Activated effector memory CD4-positive, alpha-beta T cell treated with Interleukin-2 at 50 U/mL for 16 hours (primary cell): ENCODE results near the gene TBPL1.
A peak's percentile ranks its signal among the peaks of the same experiment; 100 is the strongest.
"Not testable (repeated sequence)": the region's sequence is repeated elsewhere in the genome, so short reads cannot be mapped to it uniquely, and the experiment has no call there.

Experiments
- DNase-seq: peaks from one replicate; pipeline ENCODE4 v3.0.0-alpha.2; 2020

The TBPL1 gene

DNA sequence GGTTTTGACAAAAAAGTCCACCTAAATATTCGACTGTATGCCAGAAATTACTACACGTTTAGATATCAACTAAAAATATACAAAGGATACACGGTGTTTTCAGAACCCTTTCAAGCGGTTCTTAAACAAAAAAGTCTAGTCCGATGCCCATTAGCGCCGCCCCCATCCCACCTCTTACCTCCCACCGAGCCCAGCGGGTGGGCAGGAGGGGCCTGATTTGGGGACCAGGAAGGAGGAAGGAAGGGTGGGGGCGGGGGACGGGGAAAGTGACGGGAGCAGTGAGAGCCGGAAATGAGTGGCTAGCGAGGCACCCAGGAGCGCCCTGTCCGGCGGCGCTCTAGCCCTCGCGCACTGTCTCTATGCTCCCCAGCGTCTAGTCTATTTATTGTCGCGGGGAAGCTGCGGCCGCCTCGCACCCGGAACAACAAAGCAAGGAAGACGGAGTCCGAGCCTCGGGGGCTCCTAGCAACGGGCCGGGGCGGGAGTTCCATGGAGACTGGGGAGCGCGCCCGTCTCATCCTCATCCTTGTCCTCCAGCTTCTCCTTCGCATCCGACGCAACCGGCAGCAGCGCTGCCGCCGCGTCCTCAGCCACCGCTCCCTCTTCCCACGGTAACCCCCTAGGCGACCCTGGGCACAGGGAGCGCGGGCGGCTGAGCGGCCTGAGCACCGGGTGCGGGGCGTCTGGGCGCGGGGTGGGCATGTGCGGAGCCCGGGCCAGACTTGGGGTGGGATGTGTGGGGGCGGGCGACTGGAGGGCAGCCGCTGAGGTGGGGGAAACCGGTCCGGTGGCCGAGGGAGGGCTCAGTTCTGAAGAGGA, at the start of gene TBPL1:
TBPL1 (plus strand) TSS at position 410 of the 819 bp plus-strand sequence. CDS start 26,902 bp downstream, outside the sequence.
- DNase-seq = peak; percentile 88

GRCh38 chr6:133903855-133904254, 49.2 kb upstream of the TBPL1 start:
- no peak for DNase-seq

DNA sequence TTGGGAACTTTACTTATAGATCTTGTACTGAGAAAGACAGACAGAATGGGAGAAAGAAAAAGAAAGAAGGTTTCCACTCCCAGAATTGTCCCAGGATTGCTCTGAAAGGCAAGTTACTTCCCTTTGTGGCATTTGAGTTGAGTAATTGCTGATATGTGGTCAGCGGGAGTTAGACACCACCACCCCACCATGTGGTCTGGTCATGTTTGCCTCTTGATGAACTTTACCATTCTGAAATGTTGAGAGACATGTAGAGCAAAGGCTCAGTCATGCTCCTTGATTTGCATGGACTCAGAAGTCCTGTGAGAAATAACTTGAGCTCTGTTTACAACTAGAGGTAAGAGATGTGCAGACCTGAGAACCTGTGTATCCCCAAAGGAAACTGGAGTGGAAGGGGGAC, 47.0 kb upstream of the TBPL1 start:
- no peak for DNase-seq

DNA sequence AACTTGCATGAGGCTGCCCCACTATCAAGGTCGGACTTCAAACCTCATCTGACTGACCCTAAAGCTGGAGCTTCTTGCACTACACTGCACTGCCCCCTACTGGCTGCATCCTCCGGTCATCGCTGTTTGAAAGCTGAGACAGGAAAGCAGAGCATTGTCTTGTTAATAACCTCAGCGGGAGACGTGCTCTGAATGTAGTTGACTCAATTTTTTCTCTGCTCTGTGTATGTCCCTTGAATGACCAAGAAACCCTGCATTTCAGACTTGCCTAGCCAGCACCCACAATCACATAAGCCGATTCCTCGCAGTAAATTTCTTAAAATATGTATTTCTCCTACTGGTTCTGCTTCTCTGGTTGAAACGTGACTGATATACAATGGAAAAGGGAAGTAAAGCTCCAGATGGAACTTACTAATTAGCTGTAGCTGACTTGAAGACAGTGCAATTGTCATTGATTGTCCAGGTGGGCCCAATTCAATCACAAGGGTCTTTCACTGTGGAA, 36.3 kb upstream of the TBPL1 start:
- peak; percentile 49 for DNase-seq

DNA sequence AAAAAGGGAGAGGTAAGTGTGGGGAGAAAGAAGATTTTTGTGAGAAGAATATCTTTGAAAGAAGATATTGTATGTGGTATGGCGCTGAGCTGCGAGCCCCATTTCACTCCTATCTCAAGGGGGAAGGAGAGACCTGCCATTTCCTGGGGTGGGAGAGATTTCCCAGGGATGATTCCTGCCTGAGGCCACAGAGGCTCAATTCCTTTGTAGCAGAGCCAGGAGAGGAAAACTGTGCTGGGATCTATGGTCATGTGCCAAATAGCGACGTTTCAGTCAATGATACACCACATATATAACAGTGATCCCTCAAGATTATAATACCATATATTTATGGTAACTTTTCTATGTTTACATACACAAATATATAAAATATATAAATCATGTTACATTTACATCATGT, 35.2 kb upstream of the TBPL1 start:
- no peak for DNase-seq

GRCh38 chr6:133918208-133918930, 34.7 kb upstream of the TBPL1 start:
- DNase-seq = no peak

GRCh38 chr6:133919362-133919761, 33.7 kb upstream of the TBPL1 start:
- DNase-seq = no peak

DNA sequence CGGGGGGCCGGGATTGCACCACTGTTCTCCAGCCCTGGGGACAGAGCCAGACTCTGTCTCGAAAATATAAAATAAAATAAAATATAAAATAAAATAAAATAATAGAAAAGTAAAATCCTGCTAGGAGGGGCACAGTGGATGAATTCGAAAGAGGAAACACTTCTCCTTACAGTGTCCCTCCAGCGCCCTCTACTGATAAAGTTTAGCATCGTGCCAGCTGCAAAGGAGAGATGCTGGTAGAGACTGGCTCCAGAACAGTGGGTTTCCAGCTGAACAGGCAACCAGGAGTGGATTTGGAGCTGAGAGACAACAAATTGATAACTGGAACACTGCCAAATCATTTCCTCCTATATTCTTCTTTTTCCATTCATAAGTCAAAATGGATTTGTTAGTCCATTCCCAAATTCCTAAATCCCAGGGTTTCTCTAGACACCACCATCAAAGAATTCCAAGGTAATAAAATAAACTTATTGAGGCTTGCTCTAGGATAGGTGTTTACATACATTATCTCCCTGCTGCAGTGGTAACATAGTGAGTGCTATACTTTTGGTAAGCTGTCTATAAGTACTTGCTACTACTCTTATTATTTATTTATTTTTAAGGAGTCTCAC, 31.7 kb upstream of the TBPL1 start:
- DNase-seq = peak; percentile 32

GRCh38 chr6:133923938-133924593, 29.0 kb upstream of the TBPL1 start:
- peak; percentile 18 for DNase-seq

GRCh38 chr6:133931221-133931620, 21.8 kb upstream of the TBPL1 start:
- DNase-seq = not testable (repeated sequence)

GRCh38 chr6:133936352-133936751, 16.7 kb upstream of the TBPL1 start:
- not testable (repeated sequence) for DNase-seq

GRCh38 chr6:133937909-133938308, 15.1 kb upstream of the TBPL1 start:
- DNase-seq = no peak

DNA sequence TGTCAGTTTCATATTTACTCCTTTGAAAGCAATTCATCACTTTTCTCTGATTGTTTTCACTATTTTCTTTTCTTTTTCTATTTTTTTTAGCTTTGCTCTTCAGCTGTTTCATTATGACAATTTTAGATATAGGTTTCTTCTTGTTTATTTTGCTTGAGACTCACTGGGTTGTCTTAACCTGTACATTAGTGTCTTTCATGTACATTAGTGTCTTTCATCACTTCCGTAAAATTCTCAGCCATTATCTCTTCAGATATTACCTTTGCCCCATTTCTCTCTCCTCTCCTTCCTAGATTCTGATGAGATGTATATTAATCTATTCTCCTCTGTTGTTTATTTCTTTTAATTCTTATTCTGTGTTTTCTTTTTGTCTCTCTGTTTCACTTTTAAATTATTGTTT, 14.5 kb upstream of the TBPL1 start:
- no peak for DNase-seq

- no peak for DNase-seq
These were observed 13.0 kb upstream of the TBPL1 start for GRCh38 chr6:133939778-133940667.

DNA sequence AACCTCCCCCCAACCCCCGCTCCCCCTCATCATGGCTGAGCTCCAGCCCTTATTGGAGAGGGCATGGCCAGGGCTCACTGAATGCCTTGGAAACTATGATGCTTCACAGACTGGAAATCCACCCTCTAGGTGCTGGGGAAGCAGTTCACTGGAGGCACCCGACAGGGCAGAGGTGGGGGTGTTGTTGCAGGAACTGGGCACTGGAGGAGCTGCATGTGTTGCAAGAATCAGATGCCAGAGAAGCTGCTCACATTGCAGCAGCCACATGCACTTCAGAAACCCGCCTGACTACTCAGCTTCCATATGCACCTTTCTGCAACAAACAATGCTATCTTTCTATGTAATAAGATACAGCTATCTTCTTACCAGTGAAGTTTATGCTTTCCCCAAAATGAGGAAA, 7.9 kb upstream of the TBPL1 start:
- DNase-seq = no peak

DNA sequence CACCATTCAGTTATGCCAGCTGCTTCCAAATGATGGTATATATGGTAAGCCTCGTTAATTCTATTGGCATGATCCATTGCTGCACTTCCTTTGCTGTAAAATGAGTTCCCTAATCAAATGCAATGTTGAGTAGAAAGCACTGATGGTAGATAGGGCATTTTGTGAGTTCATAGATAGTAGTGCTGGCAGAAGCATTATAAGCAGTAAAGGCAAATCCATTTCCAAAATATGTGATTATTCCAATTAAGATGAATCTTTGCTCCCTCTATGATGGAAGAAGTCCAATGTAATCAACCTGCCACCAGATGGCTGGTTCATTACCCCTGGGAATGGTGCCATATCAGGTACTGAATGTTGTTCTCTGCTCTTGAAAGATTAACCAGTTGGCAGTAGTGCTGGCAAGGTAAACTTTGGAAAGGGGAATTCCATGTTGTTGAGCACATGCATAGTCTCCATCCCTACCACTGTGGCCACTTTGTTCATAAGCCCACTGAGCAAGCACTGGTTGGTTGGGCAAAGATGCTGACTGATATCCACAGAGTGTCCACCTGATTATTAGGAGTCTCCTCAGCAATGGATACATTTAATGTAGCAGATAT, 5.6 kb upstream of the TBPL1 start:
- DNase-seq = no peak

DNA sequence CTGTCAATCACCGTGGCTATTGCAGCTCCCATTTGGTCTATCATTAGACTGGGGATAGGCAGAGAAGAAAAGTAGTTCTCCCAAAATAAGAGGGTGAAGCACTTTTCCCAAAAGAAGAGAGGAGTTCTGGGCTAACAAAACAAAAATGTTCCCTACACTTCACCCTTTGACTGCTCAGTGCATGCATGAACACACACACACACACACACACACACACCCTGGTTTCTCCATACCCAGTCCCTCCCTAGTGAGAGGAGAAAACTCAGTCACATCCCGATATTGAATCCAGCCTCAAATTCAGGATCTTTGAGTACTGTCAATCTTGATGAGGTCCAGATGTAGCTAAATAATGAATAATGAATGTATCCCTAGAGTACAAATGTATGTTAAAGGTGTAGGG, 4.6 kb upstream of the TBPL1 start:
- no peak for DNase-seq

DNA sequence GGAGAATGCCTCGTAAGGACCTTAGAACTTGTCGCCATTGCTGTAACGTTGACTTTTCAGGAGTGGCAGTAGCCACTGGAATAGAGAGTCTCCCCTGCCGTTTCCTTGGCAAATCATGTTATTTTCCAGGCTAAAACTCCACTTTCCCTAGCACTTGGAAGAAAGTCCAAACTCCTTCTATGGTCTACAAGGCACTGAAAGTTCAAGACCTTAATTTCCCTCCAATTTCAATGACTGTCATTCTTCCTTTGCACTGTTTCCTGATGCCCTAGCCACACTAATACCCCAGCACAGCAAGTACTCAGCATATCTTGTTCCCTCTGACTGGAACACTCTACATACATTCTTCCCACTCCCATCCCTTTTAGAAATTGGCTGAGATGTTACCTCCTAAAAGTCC, 1.8 kb upstream of the TBPL1 start:
- DNase-seq = no peak

- DNase-seq = peak; percentile 26
These were observed 876 bp upstream of the TBPL1 start for GRCh38 chr6:133951881-133952814.

- no peak for DNase-seq
These were observed 801 bp downstream of the TBPL1 start for GRCh38 chr6:133953634-133954415.
